Osteoblast (primary cell): Measurements from ENCODE around the gene HAUS5. TPM values are rescaled to one million over a fixed set of nuclear protein-coding genes. Genes with fewer than 3 reads are reported as not detected.
"Not testable (repeated sequence)": the region's sequence is repeated elsewhere in the genome, so short reads cannot be mapped to it uniquely, and the experiment has no call there.

ENCODE experiments used
- DNase-seq: peaks from one replicate; pipeline ENCODE4 v3.0.0; 2011; ENCODE audit warnings: low spot score, mixed read lengths; ENCODE audit not compliant: insufficient read length; ENCODE audit errors: missing footprints
- H2AFZ ChIP-seq: 2 replicates; pipeline ENCODE4 v1.6.0; 2011; ENCODE audit warnings: mild to moderate bottlenecking, low read length
- H3K27ac ChIP-seq: 2 replicates; pipeline ENCODE4 v1.5.1; 2011; ENCODE audit warnings: mild to moderate bottlenecking, low read depth, low read length, moderate library complexity
- H3K27me3 ChIP-seq: 2 replicates; pipeline ENCODE4 v1.6.0; 2012; ENCODE audit warnings: mild to moderate bottlenecking, control low read depth, inconsistent platforms, low read length, moderate library complexity; ENCODE audit not compliant: insufficient read depth
- H3K36me3 ChIP-seq: 2 replicates; pipeline ENCODE4 v1.5.1; 2011; ENCODE audit warnings: mild to moderate bottlenecking, low read length, control low read depth, moderate library complexity; ENCODE audit not compliant: insufficient read depth
- H3K4me1 ChIP-seq: 2 replicates; pipeline ENCODE4 v1.5.1; 2011; ENCODE audit warnings: mild to moderate bottlenecking, low read length, control low read depth, moderate library complexity; ENCODE audit not compliant: insufficient read depth
- H3K4me2 ChIP-seq: 2 replicates; pipeline ENCODE4 v1.6.0; 2011; ENCODE audit warnings: mild to moderate bottlenecking, low read length; ENCODE audit not compliant: insufficient read depth
- H3K4me3 ChIP-seq: fragments of 200-600 bp; sonication (generic); 3 replicates; pipeline ENCODE4 v1.5.1; 2012; ENCODE audit warnings: mild to moderate bottlenecking, low read length, inconsistent platforms; ENCODE audit not compliant: insufficient read depth
- H3K79me2 ChIP-seq: 2 replicates; pipeline ENCODE4 v1.6.0; 2012; ENCODE audit warnings: mild to moderate bottlenecking, low read length, control low read depth, inconsistent platforms; ENCODE audit not compliant: insufficient read depth
- H3K9me3 ChIP-seq: 2 replicates; pipeline ENCODE4 v1.5.1; 2011; ENCODE audit warnings: low read depth, low read length, control low read depth
- H4K20me1 ChIP-seq: 2 replicates; pipeline ENCODE4 v1.6.0; 2012; ENCODE audit warnings: mild to moderate bottlenecking, low read length, control low read depth; ENCODE audit not compliant: insufficient read depth
- CTCF ChIP-seq: IDR thresholded peaks from 2 replicates; pipeline ENCODE4 v1.5.1; 2011; ENCODE audit warnings: mild to moderate bottlenecking, low read depth, low read length, moderate library complexity; ENCODE audit errors: extremely low read depth
- total RNA-seq: library from RNA; depleted of rRNA; stranded (reverse); fragments of >200 nt; gene quantifications from 2 replicates; pipeline ENCODE4 v1.2.3, GENCODE V29; 2012

HAUS5 gene
- total RNA-seq, 1 donor = 4.7 TPM

- H3K4me1 ChIP-seq = no peaks in the 10 kb centered on the region
- no peak overlapping the region for H3K27ac ChIP-seq
- no peak for TF ChIP-seq CTCF
- no peaks in the 10 kb centered on the region for H3K36me3 ChIP-seq
- H3K27me3 ChIP-seq = peaks cover 9% of the 10 kb centered on the region
- no peaks in the 10 kb centered on the region for H4K20me1 ChIP-seq
- H3K4me3 ChIP-seq = no peak overlapping the region
- DNase-seq = no peak
- no peaks in the 10 kb centered on the region for H3K79me2 ChIP-seq
- no peaks in the 10 kb centered on the region for H3K9me3 ChIP-seq
- no peak overlapping the region for H2AFZ ChIP-seq
- H3K4me2 ChIP-seq = no peak overlapping the region
These were observed 25.2 kb upstream of the HAUS5 start for GRCh38 chr19:35587321-35587720.

GRCh38 chr19:35590875-35591274, 21.7 kb upstream of the HAUS5 start:
- Histone ChIP-seq H3K9me3 (no peaks in the 10 kb centered on the region), H3K36me3 (no peaks in the 10 kb centered on the region), H3K79me2 (no peaks in the 10 kb centered on the region), H3K27me3 (peaks cover 3% of the 10 kb centered on the region), H2AFZ (no peak overlapping the region), H3K4me3 (no peak overlapping the region), H3K4me1 (no peaks in the 10 kb centered on the region), H3K4me2 (no peak overlapping the region), H4K20me1 (no peaks in the 10 kb centered on the region), H3K27ac (no peak overlapping the region)
- TF ChIP-seq CTCF = no peak
- DNase-seq = no peak

- Histone ChIP-seq H3K27ac (no peak overlapping the region), H2AFZ (no peak overlapping the region)
- DNase-seq = peak; percentile 66
These were observed 20.3 kb upstream of the HAUS5 start for GRCh38 chr19:35592226-35592625.

GRCh38 chr19:35595026-35595425, 17.5 kb upstream of the HAUS5 start:
- H2AFZ ChIP-seq, H3K4me3 ChIP-seq, H3K27me3 ChIP-seq, H3K4me2 ChIP-seq, H4K20me1 ChIP-seq, H3K27ac ChIP-seq, H3K4me1 ChIP-seq, H3K9me3 ChIP-seq, H3K79me2 ChIP-seq, H3K36me3 ChIP-seq, DNase-seq: not testable (repeated sequence)

More at GRCh38 chr19:35592226-35592625, 20.3 kb upstream of the HAUS5 start:
- Histone ChIP-seq H3K9me3 (no peaks in the 10 kb centered on the region), H3K4me2 (no peak overlapping the region), H3K4me1 (no peaks in the 10 kb centered on the region), H3K27me3 (no peaks in the 10 kb centered on the region), H3K36me3 (no peaks in the 10 kb centered on the region), H4K20me1 (no peaks in the 10 kb centered on the region), H3K4me3 (no peak overlapping the region), H3K79me2 (no peaks in the 10 kb centered on the region)
- TF ChIP-seq CTCF = peak; percentile 62
